HepG2 (cell line): ENCODE measurements around the gene BRAP. TPM values are rescaled to one million over a fixed set of nuclear protein-coding genes. Genes with fewer than 3 reads are reported as not detected.

Experiments used
- AGO1 ChIP-seq: fragments of 200-400 bp; formaldehyde crosslinking; IDR thresholded peaks from 2 replicates; pipeline ENCODE4 v1.6.1; 2017; ENCODE audit warnings: mild to moderate bottlenecking, low read depth, low read length, moderate library complexity; ENCODE audit not compliant: poor library complexity, severe bottlenecking
- BCLAF1 ChIP-seq: fragments of 450-650 bp; IDR thresholded peaks from 2 replicates; pipeline ENCODE4 v1.6.1; 2017; ENCODE audit warnings: mild to moderate bottlenecking
- HES4 ChIP-seq: sonication (generic); formaldehyde crosslinking; IDR thresholded peaks from 2 replicates; pipeline ENCODE4 v1.9.0; 2021; ENCODE audit warnings: mild to moderate bottlenecking, missing genetic modification reagents, borderline replicate concordance
- HMG20B ChIP-seq: conservative IDR thresholded peaks from 2 replicates; pipeline ENCODE4 v1.6.1; 2016; ENCODE audit warnings: missing genetic modification reagents, missing compliant biosample characterization
- POLR2G ChIP-seq: fragments of 200-400 bp; formaldehyde crosslinking; IDR thresholded peaks from 2 replicates; pipeline ENCODE4 v1.6.1; 2018; ENCODE audit warnings: mild to moderate bottlenecking, low read depth, low read length, moderate library complexity
- ZNF687 ChIP-seq: sonication (generic); formaldehyde crosslinking; IDR thresholded peaks from 2 replicates; pipeline ENCODE4 v1.5.1; 2020; ENCODE audit warnings: mild to moderate bottlenecking, missing genetic modification reagents, moderate library complexity
- polyA plus RNA-seq, 8 experiments: library from polyadenylated mRNA; depleted of rRNA in 3 of 8; stranded (reverse) in 7 of 8; unstranded in 1 of 8; fragments of >200 nt; fragmentation: Illumina TruSeq in 4 of 8; extraction: Trizol in 4 of 8; gene quantifications; 2 replicates each; pipeline versions ENCODE4 v1.2.1 to v1.2.3, GENCODE V29; 2011 to 2016; ENCODE audit warnings: low read depth in 4 of 8, missing spikeins in 1 of 8, mixed read lengths in 1 of 8; ENCODE audit not compliant: insufficient read depth in 1 of 8
- total RNA-seq, 5 experiments: library from RNA; depleted of rRNA; stranded (reverse); fragments of >200 nt; fragmentation: Illumina TruSeq; extraction: Trizol; gene quantifications; 2 replicates each; pipeline ENCODE4 v1.2.3, GENCODE V29; 2016; ENCODE audit warnings: low read depth in 1 of 5
- TF ChIP-seq, protein P1 (sequence below): IDR thresholded peaks from 2 replicates; pipeline ENCODE4 v1.6.1; 2018; ENCODE audit warnings: missing genetic modification reagents
- TF ChIP-seq, protein P2 (sequence below): sonication (generic); formaldehyde crosslinking; IDR thresholded peaks from 2 replicates; pipeline ENCODE4 v1.8.0; 2022; ENCODE audit warnings: mild to moderate bottlenecking, missing genetic modification reagents, borderline replicate concordance
- TF ChIP-seq, protein P3 (sequence below): sonication (generic); formaldehyde crosslinking; IDR thresholded peaks from 2 replicates; pipeline ENCODE4 v1.9.0; 2021; ENCODE audit warnings: missing genetic modification reagents, borderline replicate concordance
- TF ChIP-seq, protein P4 (sequence below), 2 experiments: sonication (generic) in 1 of 2; formaldehyde crosslinking in 1 of 2; IDR thresholded peaks; 2 replicates each; pipeline versions ENCODE4 v1.5.1 to v1.6.1; 2011 to 2020; ENCODE audit warnings: borderline replicate concordance in 1 of 2, low read depth in 1 of 2, low read length in 1 of 2, mild to moderate bottlenecking in 1 of 2, missing genetic modification reagents in 1 of 2, moderate library complexity in 1 of 2

BRAP gene
- total and polyA plus RNA-seq, 2 of the 13 experiments (the other 11 are each of a cell fraction or from before 2014, with no cell fraction given) = 8.1 to 15.4 TPM

- TF ChIP-seq POLR2G (peak; percentile 94), HES4 (CRISPR knock-in tag) (peak; percentile 48; the same call in 1 of the 2 replicates), HMG20B (CRISPR knock-in tag) (no peak), BCLAF1 (no peak), ZNF687 (CRISPR knock-in tag) (peak; percentile 84), AGO1 (peak; percentile 46)
- TF ChIP-seq, protein P1, sequence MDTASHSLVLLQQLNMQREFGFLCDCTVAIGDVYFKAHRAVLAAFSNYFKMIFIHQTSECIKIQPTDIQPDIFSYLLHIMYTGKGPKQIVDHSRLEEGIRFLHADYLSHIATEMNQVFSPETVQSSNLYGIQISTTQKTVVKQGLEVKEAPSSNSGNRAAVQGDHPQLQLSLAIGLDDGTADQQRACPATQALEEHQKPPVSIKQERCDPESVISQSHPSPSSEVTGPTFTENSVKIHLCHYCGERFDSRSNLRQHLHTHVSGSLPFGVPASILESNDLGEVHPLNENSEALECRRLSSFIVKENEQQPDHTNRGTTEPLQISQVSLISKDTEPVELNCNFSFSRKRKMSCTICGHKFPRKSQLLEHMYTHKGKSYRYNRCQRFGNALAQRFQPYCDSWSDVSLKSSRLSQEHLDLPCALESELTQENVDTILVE (CRISPR knock-in tag) = peak; percentile 87
- TF ChIP-seq, protein P2, sequence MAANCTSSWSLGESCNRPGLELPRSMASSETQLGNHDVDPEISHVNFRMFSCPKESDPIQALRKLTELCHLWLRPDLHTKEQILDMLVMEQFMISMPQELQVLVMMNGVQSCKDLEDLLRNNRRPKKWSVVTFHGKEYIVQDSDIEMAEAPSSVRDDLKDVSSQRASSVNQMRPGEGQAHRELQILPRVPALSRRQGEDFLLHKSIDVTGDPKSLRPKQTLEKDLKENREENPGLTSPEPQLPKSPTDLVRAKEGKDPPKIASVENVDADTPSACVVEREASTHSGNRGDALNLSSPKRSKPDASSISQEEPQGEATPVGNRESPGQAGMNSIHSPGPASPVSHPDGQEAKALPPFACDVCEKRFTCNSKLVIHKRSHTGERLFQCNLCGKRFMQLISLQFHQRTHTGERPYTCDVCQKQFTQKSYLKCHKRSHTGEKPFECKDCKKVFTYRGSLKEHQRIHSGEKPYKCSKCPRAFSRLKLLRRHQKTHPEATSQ = 0 out of 2 replicates have a peak, but pooled peaks have one; percentile 33
- TF ChIP-seq, protein P3, sequence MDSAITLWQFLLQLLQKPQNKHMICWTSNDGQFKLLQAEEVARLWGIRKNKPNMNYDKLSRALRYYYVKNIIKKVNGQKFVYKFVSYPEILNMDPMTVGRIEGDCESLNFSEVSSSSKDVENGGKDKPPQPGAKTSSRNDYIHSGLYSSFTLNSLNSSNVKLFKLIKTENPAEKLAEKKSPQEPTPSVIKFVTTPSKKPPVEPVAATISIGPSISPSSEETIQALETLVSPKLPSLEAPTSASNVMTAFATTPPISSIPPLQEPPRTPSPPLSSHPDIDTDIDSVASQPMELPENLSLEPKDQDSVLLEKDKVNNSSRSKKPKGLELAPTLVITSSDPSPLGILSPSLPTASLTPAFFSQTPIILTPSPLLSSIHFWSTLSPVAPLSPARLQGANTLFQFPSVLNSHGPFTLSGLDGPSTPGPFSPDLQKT (CRISPR knock-in tag) = peak; percentile 83; the same call in 1 of the 2 replicates
- TF ChIP-seq, protein P4, sequence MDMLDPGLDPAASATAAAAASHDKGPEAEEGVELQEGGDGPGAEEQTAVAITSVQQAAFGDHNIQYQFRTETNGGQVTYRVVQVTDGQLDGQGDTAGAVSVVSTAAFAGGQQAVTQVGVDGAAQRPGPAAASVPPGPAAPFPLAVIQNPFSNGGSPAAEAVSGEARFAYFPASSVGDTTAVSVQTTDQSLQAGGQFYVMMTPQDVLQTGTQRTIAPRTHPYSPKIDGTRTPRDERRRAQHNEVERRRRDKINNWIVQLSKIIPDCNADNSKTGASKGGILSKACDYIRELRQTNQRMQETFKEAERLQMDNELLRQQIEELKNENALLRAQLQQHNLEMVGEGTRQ (IDR thresholded peaks at IDR 0.05; ENCODE audit: low read depth, low read length) = peak; percentile 66
- TF ChIP-seq, protein P4 (CRISPR knock-in tag; IDR thresholded peaks at IDR 0.05; ENCODE audit: borderline replicate concordance) = peak; percentile 76; the same call in 1 of the 2 replicates
Observed at GRCh38 chr12:111599453-111600204, 86.1 kb downstream of the BRAP start (continued).
